ENCODE results near the gene HSD11B2.

The HSD11B2 gene

DNA sequence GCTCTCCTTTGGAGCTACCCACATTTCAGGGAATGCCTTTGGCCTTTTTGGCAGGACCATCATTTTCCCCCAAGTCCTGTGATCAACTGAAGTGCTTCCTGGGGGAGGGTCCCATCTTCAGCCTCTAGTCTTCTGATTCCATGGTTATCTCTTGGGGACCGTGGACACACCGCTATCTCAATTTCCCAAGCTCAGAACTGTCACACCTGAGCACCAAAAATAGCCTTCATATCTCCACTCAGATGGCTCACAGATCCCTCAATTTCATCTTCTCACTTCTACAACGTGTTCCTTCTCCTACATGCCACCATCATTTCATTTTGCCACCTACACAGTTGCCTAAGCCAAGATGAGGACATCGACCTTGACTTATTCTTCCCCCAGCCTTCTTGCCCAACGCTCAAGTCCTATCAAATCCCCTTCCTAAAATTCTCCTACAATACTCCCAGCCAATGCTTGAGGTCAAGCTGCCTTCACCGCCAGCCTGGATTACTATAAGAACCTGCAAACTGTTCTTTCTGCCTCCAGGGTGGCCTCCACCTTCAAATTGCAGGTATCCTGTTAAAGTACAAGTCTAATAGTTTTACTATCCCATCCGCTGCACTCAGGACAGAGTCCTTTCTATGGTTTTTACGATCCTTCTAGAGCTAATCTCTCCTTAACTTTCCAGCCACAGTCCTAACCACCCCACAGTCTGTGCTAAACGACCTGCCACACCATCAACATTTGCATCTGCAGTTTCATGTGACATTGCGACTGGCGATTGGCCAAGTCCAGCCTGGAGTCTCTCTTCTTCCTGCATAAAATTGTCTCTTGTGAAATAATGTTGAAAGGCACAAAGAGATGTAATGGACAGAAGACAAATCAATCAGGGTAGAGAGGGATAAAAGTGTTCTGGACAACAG lies 43.9 kb downstream of the HSD11B2 start:
- no peak for DNase-seq (ENCODE audit: low read depth, low spot score)

DNA sequence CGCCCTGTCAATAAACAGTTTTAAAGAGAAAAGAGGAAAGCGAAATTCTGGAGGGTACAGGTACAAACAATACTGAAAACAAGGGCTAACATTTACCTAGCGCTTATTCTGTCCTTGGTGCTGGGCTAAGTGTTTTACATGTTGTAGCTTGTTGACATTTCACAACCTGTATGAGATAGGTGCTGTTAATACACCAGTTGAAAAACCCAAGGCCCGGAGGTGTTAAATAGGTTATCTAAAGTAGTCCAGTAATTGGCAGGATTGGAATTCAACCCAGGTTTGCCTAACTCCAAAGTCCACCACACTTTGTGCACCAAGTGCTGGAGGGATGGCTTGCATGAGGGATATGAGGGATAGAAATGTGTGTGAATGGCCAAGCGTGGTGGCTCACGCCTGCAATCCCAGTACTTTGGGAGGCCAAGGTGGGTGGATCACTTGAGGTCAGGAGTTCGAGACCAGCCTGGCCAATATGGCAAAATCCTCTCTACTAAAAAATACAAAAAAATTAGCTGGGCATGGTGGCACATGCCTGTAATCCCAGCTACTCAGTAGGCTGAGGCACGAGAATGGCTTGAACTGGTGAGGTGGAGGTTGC lies 47.1 kb downstream of the HSD11B2 start:
- DNase-seq (ENCODE audit: low read depth, low spot score), result no peak

DNA sequence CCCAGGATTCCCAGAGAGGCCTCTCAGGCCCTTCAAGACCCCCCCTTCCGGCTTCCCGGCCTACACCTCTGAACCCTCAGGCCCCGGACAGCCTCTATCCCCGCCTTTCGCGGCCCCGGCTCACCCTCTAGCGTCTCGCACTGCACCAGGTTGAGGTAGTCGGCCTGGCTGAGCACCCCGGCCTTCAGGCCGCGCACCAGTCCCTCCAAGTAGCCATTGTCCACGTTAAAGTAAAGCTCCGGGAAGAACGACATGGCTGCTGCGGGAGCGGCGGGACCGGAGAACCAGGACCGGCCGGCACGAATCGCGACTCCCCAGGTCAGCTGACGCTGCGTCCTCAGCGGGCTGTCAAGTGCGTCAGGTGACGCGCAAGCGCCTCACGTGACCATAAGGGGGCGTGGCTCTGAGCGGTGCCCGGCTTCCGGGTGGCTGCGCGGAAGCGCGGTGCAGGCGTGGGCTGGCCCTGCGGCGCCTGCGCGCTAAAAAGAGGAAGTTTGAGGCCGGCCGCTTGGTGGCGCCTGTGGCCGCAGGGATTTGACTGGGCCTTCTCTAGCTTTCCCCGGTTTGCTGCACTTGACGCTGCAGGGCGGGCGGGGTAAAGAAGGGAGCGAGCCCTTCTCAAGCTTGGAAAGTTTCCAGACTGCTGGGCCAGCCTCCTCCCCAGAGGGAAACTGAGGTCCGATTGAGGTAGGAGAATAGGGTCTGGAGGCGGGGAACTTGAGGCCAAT lies 50.1 kb downstream of the HSD11B2 start, which contains the start of gene ATP6V0D1:
ATP6V0D1 (minus strand) TSS at position 325 of the 728 bp plus-strand sequence; CDS start at position 254, 71 bp downstream.
- DNase-seq (ENCODE audit: low read depth, low spot score), result peak; percentile 95

DNA sequence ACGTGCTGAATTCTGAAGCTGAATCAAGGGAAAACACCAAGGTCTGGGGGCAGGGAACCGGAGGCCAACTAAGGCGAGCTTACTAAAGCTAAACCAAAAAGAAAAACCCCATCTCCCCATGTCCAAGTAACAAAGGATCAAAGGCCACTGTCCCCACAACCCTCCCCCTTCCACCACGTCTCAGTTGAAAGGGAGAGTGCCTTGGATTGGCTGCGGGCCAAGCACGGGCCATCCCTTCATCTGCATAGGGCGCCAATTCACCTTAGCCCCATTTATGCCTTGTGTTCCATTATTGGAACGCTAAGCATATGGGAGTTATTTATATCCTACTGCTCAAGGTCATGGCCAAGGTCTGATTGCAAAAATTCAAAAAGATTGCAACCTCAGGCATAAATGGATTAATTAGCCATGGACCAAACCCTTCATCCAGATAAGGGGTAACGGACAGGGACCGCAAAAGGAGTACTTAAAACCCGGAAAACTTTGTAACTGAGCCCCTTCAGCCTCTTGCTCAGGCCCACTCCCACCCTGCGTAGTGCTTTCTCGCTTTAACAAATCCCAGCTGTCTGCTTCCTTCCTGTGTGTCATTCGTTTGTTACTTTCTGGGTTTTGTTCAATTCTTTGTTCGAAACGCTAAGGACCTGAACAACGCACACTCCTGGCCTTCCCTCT lies 50.8 kb downstream of the HSD11B2 start:
- peak; percentile 8 for DNase-seq (ENCODE audit: low read depth, low spot score)

DNA sequence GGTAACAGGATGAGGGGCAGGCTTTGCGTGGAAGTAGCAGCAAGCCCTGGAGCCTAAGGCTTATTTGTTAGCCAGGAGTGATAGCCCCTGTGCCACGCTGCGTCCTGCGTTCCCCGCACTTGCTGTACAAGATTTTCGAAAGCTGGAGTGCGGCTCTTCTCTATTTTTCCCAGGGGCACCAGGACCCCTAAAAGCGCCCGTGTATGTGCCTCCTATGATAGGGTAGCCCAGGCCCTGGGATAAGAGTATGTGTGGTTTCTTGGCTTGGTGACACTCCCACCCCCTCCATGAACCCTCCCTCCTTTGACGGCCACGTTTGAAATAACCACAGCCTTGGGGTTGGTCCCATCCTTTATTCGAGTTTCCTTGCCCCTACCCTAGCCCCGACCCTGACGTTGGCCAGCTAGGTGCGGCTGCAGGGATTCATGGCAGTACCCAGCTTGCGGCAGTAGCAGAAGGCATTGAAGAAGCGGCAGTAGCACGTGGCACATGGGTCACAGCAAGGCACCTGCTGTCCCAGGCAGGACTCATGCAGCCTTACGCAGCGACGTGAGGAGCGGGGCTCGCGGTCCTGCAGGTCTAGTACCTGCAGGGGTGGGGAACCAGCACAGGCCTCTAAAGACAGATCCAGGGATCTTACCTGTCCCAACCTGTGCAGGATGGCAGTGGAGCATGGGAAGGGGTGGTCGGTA lies 51.5 kb downstream of the HSD11B2 start:
- no peak for DNase-seq (ENCODE audit: low read depth, low spot score)

DNA sequence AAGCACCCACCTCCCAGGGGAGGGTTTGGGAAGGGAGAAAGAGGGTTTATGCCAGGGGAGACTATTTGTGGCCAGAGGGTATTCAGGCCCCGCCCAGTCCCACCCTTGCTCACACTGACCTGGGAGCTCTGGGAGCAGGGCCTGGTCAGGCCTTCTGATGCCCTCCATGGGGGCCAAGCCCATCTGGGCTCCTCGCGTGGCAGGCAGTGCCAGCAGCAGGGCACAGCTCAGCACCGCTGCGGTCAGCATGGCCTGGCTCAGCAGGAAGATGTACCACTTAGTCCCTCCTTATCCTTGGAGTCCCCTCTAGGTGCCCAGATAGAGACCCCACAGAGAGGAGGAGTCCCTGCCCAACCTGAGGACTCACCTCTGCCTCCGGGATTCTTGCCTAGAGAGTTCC lies 52.2 kb downstream of the HSD11B2 start, which contains the start of gene AGRP:
AGRP (minus strand) TSS at position 398 of the 400 bp plus-strand sequence; CDS start at position 249, 149 bp downstream.
- DNase-seq (ENCODE audit: low read depth, low spot score), result no peak

DNA sequence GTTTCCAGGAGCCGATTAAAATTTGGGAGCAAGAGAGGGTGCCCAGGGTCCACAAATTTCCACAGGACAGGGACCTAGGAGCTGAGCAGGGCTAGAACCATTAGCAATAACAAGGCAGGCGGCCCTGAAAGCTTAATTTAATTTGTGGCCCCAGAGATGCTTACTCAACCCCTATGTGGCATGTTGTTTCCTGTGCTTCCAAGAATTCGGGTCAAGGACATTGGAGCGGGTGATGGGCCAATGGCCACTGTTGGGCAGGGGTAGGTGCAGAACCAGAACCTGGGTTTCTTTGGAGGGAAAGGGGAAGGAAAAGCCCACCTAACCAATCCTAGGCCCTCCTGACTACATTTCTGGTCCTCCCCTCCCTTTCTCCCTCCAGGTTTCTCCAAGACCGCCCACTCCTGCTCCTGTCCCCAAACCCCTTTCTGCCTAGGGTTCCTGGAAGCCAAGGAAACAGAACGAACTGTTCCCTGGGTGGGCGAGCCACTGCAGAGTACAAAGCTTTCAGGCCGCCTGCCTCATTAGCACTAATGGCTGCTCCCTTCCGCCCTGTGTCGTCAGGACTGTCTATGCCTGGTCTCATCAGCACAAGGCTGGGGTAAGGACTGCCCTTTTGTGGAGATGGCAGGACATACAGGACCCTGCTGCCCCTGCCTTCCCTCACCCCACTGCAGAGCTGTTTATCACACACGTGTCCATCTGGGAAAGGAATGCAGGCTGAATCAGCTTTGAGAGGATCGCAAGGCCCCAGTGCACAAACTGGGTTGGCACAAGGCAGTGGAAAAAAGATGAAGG lies 53.0 kb downstream of the HSD11B2 start:
- no peak for DNase-seq (ENCODE audit: low read depth, low spot score)

DNA sequence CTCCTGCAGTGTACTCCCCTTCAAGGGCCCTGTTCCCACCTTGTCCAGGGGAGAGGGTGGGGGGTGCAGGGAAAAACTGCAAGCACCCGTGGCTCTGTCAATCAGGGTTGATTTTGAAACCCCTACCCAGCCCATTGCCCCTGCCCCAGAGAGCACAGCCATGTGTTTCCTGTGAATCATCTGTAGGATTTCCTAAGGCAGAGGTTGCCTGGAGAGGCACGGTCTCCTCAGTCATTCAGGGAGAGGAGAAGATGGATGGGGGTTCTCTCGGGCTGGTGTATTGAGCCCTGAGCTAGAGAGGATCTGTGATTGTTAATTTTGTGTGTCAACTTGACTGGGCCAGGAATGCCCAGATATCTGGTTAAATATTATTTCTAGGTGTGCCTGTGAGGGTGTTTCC lies 55.9 kb downstream of the HSD11B2 start:
- DNase-seq (ENCODE audit: low read depth, low spot score), result no peak
